ENCODE measurements around the gene CRYBG1.

CRYBG1 gene

DNA sequence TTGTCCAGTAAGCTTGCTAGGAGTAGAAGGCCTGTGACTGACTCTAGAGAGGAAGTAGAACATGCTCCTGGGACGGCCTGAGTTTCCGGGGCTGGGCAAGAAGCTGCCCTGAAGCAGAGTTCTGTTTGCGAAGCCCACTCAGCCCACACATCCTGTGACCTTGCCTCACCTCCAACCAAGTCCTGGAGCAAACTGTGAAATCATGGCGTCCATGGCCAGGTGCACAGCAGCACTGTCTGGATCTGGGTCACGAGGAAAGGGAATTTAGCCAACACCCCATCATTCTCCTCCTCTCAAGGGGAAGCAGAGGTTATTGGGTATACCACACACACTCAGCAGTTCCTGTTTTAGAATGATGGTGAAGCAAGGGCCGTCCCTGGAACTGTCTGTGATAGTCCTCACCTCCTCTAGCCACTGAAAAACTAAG lies 87.5 kb downstream of the CRYBG1 start:
- TF ChIP-seq, protein P1, sequence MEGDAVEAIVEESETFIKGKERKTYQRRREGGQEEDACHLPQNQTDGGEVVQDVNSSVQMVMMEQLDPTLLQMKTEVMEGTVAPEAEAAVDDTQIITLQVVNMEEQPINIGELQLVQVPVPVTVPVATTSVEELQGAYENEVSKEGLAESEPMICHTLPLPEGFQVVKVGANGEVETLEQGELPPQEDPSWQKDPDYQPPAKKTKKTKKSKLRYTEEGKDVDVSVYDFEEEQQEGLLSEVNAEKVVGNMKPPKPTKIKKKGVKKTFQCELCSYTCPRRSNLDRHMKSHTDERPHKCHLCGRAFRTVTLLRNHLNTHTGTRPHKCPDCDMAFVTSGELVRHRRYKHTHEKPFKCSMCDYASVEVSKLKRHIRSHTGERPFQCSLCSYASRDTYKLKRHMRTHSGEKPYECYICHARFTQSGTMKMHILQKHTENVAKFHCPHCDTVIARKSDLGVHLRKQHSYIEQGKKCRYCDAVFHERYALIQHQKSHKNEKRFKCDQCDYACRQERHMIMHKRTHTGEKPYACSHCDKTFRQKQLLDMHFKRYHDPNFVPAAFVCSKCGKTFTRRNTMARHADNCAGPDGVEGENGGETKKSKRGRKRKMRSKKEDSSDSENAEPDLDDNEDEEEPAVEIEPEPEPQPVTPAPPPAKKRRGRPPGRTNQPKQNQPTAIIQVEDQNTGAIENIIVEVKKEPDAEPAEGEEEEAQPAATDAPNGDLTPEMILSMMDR (IDR thresholded peaks at IDR 0.05; ENCODE audit: low read depth, low read length), result no peak
- in situ Hi-C loops (cut with HindIII; ENCODE audit: low sequenced_read_pairs), result no loop called here
- no peak overlapping the region for H3K4me3 ChIP-seq (ENCODE audit: low read depth, low read length)
- DNase-seq (ENCODE audit: low read depth, low spot score), result no peak

DNA sequence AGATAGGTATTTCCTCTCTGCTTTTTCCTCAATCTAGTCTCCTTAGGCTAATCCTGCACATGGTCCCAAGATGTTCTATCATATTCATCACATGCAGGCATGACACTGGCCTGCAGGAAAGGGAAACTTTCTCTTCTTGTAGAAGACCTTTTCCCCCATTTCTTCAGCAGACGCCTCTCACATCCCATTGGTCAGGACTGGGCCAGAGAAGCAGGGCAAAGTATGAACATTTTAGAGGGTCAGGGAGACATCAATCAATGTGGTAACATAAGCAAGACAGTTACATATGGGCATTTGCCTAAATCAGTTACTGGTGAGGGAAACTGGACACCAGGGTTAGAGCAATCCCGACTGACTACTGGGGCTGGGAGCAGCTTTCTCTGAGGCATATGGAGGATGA lies 90.1 kb downstream of the CRYBG1 start:
- DNase-seq (ENCODE audit: low read depth, low spot score), result no peak
- TF ChIP-seq, protein P1 (IDR thresholded peaks at IDR 0.05; ENCODE audit: low read depth, low read length), result no peak
- H3K4me3 ChIP-seq (ENCODE audit: low read depth, low read length), result no peak overlapping the region
- in situ Hi-C loops (cut with HindIII; ENCODE audit: low sequenced_read_pairs), result no loop called here

DNA sequence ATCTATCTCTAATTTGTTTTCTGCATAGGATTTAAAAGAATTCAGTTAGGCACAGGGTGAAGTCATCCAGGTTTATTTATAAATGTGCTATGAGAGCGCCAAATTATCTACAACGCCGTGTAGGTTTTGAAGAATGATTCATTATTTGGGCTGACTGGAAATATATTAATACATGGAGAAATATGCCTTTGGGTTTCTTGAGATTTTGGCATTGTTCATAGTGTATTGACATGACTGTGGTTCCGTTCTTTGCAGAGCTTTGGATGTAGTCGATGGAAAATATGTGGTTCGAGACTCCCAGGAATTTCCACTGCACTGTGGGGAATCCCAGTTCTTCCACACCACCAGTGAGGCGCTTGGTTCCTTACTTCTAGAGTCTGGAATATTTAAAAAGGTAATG lies 90.9 kb downstream of the CRYBG1 start:
- TF ChIP-seq, protein P1 (IDR thresholded peaks at IDR 0.05; ENCODE audit: low read depth, low read length), result no peak
- in situ Hi-C loops (cut with HindIII; ENCODE audit: low sequenced_read_pairs), result no loop called here
- no peak overlapping the region for H3K4me3 ChIP-seq (ENCODE audit: low read depth, low read length)
- DNase-seq (ENCODE audit: low read depth, low spot score), result peak; percentile 23

DNA sequence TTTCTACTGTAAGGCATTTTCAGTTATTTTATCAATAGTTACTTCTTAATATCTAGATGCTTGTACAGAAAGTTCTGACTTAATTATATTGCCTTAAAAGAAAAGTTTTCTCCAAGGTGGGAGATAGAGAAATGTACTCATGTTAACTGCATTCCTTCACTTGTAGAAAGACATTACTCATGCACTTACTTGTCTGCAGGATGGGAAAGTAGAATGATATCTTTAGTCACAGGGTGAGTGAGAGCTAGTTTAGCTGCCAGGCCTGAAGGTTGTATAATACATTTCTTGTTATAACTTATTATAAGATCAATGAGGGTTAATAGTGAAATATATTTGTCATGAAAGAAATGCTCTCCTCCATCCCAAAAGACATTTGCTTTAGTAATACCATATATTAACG lies 92.1 kb downstream of the CRYBG1 start:
- H3K4me3 ChIP-seq (ENCODE audit: low read depth, low read length), result no peak overlapping the region
- no peak for DNase-seq (ENCODE audit: low read depth, low spot score)
- in situ Hi-C loops (cut with HindIII; ENCODE audit: low sequenced_read_pairs), result no loop called here
- TF ChIP-seq, protein P1 (IDR thresholded peaks at IDR 0.05; ENCODE audit: low read depth, low read length), result no peak

DNA sequence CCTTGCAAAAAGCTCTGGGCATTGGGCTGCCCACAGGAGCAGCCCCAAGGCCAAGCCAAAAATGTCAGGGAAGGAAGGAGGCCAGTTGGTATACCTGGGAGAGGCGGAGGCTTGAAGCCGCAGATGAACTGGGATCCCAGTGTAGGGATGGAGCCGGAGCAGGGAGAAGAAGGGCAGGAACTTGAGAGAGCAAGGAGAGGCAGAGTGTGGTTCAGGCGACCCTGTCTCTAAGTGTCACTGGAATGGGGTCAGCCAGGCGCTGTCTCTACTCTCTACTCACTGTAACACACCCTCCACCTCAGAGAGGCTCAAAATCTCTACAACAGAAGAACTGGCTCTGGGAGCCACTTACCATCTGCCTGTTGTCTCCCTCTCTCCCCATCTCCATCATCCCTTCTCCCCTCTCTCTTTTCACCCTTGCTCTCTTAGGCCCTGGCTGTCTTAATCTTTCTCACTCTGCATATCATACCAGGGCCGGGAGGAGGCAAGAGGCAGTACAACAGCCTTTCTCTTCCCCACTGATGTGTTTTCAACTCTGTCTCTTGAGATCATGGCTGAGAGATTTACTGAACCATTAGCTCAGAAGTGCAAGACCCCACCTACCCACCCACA lies 93.3 kb downstream of the CRYBG1 start:
- TF ChIP-seq, protein P1 (IDR thresholded peaks at IDR 0.05; ENCODE audit: low read depth, low read length), result no peak
- no peak overlapping the region for H3K4me3 ChIP-seq (ENCODE audit: low read depth, low read length)
- in situ Hi-C loops (cut with HindIII; ENCODE audit: low sequenced_read_pairs), result no loop called here
- no peak for DNase-seq (ENCODE audit: low read depth, low spot score)

DNA sequence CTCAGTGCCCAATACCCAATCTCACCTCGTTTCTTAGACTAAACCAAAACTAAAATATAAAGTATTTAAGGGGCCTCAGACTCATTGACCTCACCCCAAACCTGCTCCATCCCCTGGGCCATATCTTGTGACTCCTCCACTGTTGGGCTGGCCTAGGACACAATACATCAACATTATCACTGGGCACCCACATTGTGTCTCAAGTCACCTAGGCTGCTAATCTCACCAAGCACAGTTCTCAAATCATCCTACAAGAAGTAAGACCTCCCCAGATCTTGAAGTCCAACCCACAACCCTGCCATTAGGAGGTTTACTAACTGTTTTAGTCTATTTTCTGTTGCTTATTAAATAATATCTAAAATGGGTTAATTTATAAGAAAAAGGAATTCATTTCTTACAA lies 96.2 kb downstream of the CRYBG1 start:
- in situ Hi-C loops (cut with HindIII; ENCODE audit: low sequenced_read_pairs), result no loop called here
- DNase-seq (ENCODE audit: low read depth, low spot score), result no peak
- no peak overlapping the region for H3K4me3 ChIP-seq (ENCODE audit: low read depth, low read length)
- TF ChIP-seq, protein P1 (IDR thresholded peaks at IDR 0.05; ENCODE audit: low read depth, low read length), result no peak
